WI38 (cell line): ENCODE data around the gene PLEKHA5.

Source experiments
- H3K4me3 ChIP-seq: 2 replicates; pipeline ENCODE4 v1.5.1; 2011; ENCODE audit warnings: low read depth, mild to moderate bottlenecking, control low read depth, low read length
- CTCF ChIP-seq: IDR thresholded peaks from 2 replicates; pipeline ENCODE4 v1.5.1; 2012; ENCODE audit warnings: low read depth, mild to moderate bottlenecking, control low read depth, low read length

Gene PLEKHA5

GRCh38 chr12:19209661-19210060 lies 80.1 kb downstream of the PLEKHA5 start:
- no peak for TF ChIP-seq CTCF
- no peak overlapping the region for H3K4me3 ChIP-seq

GRCh38 chr12:19211802-19212201 lies 82.3 kb downstream of the PLEKHA5 start:
- TF ChIP-seq CTCF = no peak
- H3K4me3 ChIP-seq = no peak overlapping the region

GRCh38 chr12:19212245-19212644 lies 82.7 kb downstream of the PLEKHA5 start:
- no peak for TF ChIP-seq CTCF
- H3K4me3 ChIP-seq = no peak overlapping the region

GRCh38 chr12:19214020-19214419 lies 84.5 kb downstream of the PLEKHA5 start:
- TF ChIP-seq CTCF = no peak
- H3K4me3 ChIP-seq = no peak overlapping the region

GRCh38 chr12:19215115-19215514 lies 85.6 kb downstream of the PLEKHA5 start:
- TF ChIP-seq CTCF = no peak

GRCh38 chr12:19217446-19217845 lies 87.9 kb downstream of the PLEKHA5 start:
- no peak for TF ChIP-seq CTCF
- H3K4me3 ChIP-seq = no peak overlapping the region

More at GRCh38 chr12:19215115-19215514, 85.6 kb downstream of the PLEKHA5 start:
- H3K4me3 ChIP-seq = no peak overlapping the region

- H3K4me3 ChIP-seq = no peak overlapping the region
- no peak for TF ChIP-seq CTCF
Measured at GRCh38 chr12:19220205-19220604, 90.7 kb downstream of the PLEKHA5 start.
